Progenitor cell of endocrine pancreas (in vitro differentiated cells): Measurements from ENCODE around the gene NPFFR1. TPM values are rescaled to one million over a fixed set of nuclear protein-coding genes. Genes with fewer than 3 reads are reported as not detected.

Experiments used
- DNase-seq: peaks from one replicate; pipeline ENCODE4 v3.0.0; 2021; ENCODE audit warnings: low spot score; ENCODE audit not compliant: unreplicated experiment
- H3K27ac Mint-ChIP-seq: 2 replicates; pipeline ENCODE4 v1.8.0; 2021; ENCODE audit warnings: mild to moderate bottlenecking, moderate library complexity, mixed read lengths
- H3K27me3 Mint-ChIP-seq: 2 replicates; pipeline ENCODE4 v1.8.0; 2021; ENCODE audit warnings: mixed read lengths
- H3K36me3 Mint-ChIP-seq: 2 replicates; pipeline ENCODE4 v1.8.0; 2022; ENCODE audit warnings: mixed read lengths; ENCODE audit not compliant: insufficient read depth
- H3K4me1 Mint-ChIP-seq: 2 replicates; pipeline ENCODE4 v1.8.0; 2021; ENCODE audit warnings: low read depth, mixed read lengths
- H3K4me3 Mint-ChIP-seq: 2 replicates; pipeline ENCODE4 v1.8.0; 2021; ENCODE audit warnings: low read depth, mild to moderate bottlenecking, moderate library complexity, mixed read lengths
- H3K9me3 Mint-ChIP-seq: 2 replicates; pipeline ENCODE4 v1.8.0; 2021; ENCODE audit warnings: low read depth, mixed read lengths
- total RNA-seq: library from RNA; stranded (reverse); gene quantifications from 2 replicates; pipeline ENCODE4 v1.2.1, GENCODE V29; 2021
- TF ChIP-seq, protein P1 (sequence below): fragments of 200-600 bp; sonication (generic); IDR thresholded peaks from one replicate; pipeline ENCODE4 v1.5.0; 2021; ENCODE audit warnings: antibody characterized with exemption, mild to moderate bottlenecking; ENCODE audit not compliant: unreplicated experiment

The NPFFR1 gene
- total RNA-seq, 1 donor from 2014 or later, result not detected

DNA sequence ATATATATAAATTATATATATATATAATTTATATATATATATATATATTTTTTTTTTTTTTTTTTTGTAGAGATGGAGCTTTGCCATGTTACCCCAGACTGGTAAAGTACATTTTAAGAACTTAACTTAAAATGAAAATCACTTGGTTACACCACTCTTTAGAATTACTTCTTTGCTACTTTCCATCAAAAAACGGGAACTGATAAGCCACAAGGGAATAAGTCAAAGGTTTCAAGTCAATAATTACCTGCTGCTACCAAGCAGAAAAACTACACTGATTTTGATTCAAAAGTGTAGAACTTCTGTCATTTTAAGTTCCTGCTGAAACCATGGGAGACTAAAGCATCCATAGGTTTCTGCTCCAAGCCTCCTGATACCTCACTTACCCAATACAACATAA, 62.8 kb downstream of the NPFFR1 start:
- Mint-ChIP-seq H3K36me3 (peaks cover 12% of the 10 kb centered on the region), H3K27ac (no peak overlapping the region), H3K27me3 (no peaks in the 10 kb centered on the region), H3K9me3 (no peaks in the 10 kb centered on the region), H3K4me1 (peaks cover 18% of the 10 kb centered on the region), H3K4me3 (no peak overlapping the region)
- TF ChIP-seq, protein P1, sequence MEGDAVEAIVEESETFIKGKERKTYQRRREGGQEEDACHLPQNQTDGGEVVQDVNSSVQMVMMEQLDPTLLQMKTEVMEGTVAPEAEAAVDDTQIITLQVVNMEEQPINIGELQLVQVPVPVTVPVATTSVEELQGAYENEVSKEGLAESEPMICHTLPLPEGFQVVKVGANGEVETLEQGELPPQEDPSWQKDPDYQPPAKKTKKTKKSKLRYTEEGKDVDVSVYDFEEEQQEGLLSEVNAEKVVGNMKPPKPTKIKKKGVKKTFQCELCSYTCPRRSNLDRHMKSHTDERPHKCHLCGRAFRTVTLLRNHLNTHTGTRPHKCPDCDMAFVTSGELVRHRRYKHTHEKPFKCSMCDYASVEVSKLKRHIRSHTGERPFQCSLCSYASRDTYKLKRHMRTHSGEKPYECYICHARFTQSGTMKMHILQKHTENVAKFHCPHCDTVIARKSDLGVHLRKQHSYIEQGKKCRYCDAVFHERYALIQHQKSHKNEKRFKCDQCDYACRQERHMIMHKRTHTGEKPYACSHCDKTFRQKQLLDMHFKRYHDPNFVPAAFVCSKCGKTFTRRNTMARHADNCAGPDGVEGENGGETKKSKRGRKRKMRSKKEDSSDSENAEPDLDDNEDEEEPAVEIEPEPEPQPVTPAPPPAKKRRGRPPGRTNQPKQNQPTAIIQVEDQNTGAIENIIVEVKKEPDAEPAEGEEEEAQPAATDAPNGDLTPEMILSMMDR, result no peak
- DNase-seq, result no peak

DNA sequence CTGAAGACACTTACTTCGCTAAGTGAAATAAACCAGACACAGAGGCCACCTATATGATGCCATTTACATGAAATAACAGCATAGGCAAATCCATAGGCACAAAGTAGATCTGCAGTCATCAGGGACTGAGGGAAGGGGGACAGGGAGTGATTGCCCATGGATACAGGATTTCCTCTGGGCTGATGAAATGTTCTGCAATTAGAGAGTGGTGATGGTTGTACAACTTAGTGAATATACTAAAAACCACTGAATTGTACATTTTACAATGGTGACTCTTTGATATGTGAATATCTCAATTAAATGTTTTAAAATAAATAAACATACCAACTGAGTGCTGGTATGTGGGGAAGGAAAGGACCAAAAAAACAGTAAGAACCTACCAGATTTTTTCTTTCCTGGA, 70.9 kb downstream of the NPFFR1 start:
- Mint-ChIP-seq H3K27me3 (no peaks in the 10 kb centered on the region), H3K27ac (no peak overlapping the region)
- TF ChIP-seq, protein P1, result no peak

DNA sequence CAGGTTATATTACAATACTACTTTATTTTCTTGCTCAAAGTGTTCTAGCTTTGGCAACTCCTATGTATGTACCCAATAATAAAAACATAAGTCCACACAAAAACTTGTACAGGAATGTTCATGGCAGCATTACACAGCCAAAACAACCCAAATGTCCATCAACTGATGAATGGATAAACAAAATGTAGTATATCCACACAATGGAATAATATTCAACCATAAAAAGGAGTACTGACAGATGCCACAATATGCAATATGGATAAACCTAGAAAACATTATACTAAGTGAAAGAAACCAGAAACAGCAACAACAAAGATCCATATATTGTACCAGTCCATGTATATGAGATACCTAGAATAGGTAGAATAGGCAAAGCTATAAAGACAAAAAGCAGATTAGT, 71.5 kb downstream of the NPFFR1 start:
- Mint-ChIP-seq H3K27ac (no peak overlapping the region), H3K4me1 (no peaks in the 10 kb centered on the region), H3K9me3 (no peaks in the 10 kb centered on the region), H3K4me3 (no peak overlapping the region), H3K36me3 (peaks cover 31% of the 10 kb centered on the region), H3K27me3 (no peaks in the 10 kb centered on the region)
- TF ChIP-seq, protein P1, result no peak
- DNase-seq, result no peak

More for the DNA sequence above, 70.9 kb downstream of the NPFFR1 start:
- Mint-ChIP-seq H3K36me3 (peaks cover 29% of the 10 kb centered on the region), H3K4me1 (no peaks in the 10 kb centered on the region), H3K4me3 (no peak overlapping the region), H3K9me3 (no peaks in the 10 kb centered on the region)
- DNase-seq, result no peak

DNA sequence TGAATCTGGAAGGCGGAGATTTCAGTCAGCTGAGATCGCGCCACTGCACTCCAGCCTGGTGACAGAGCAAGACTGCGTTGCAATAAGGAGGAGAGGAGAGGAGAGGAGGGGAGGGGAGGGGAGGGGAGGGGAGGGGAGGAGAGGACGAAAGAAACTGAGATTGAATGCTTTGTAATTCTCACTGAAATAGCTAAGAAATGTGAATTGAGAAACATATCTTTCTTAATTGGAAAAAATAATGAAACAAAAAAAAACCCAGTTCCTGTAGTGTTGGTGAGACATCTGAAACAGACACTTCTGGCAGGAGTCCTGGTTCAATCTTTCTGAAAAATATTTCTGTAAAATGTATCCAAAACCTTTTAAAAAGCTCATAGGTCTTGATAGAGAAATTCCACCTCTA, 77.0 kb downstream of the NPFFR1 start:
- TF ChIP-seq, protein P1, result no peak
- Mint-ChIP-seq H3K4me1 (no peaks in the 10 kb centered on the region), H3K36me3 (peaks cover 34% of the 10 kb centered on the region)

DNA sequence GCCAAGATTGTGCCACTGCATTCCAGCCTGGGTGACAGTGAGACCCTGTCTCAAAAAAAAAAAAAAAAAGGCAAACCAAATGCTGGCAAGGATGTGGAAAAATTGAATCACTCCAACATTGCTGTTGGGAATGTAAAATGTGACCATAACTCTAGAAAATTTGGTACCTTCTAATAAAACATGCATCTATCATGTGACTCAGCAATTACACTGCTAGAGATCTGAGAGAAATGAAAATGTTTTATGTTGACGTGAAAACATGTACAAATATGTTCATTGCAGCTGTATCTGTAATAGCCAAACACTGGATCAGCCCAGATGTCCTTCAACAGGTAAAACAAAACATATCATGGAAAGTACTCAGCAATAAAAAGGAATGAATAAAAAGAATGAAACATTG, 82.7 kb downstream of the NPFFR1 start:
- Mint-ChIP-seq H3K9me3 (no peaks in the 10 kb centered on the region), H3K4me1 (no peaks in the 10 kb centered on the region), H3K27me3 (no peaks in the 10 kb centered on the region), H3K4me3 (no peak overlapping the region), H3K27ac (no peak overlapping the region), H3K36me3 (peaks cover 39% of the 10 kb centered on the region)
- TF ChIP-seq, protein P1, result no peak
- DNase-seq, result no peak

More for the DNA sequence above, 77.0 kb downstream of the NPFFR1 start:
- DNase-seq, result no peak
- Mint-ChIP-seq H3K27ac (no peak overlapping the region), H3K4me3 (no peak overlapping the region), H3K9me3 (no peaks in the 10 kb centered on the region), H3K27me3 (no peaks in the 10 kb centered on the region)
